Osteoblast (primary cell): ENCODE measurements around the gene PLCD3. TPM values are rescaled to one million over a fixed set of nuclear protein-coding genes. Genes with fewer than 3 reads are reported as not detected.
A peak's percentile ranks its signal among the peaks of the same experiment; 100 is the strongest.

ENCODE experiments used
- DNase-seq: peaks from one replicate; pipeline ENCODE4 v3.0.0; 2011; ENCODE audit warnings: low spot score, mixed read lengths; ENCODE audit not compliant: insufficient read length; ENCODE audit errors: missing footprints
- H2AFZ ChIP-seq: 2 replicates; pipeline ENCODE4 v1.6.0; 2011; ENCODE audit warnings: mild to moderate bottlenecking, low read length
- H3K27ac ChIP-seq: 2 replicates; pipeline ENCODE4 v1.5.1; 2011; ENCODE audit warnings: mild to moderate bottlenecking, low read depth, low read length, moderate library complexity
- H3K27me3 ChIP-seq: 2 replicates; pipeline ENCODE4 v1.6.0; 2012; ENCODE audit warnings: mild to moderate bottlenecking, control low read depth, inconsistent platforms, low read length, moderate library complexity; ENCODE audit not compliant: insufficient read depth
- H3K36me3 ChIP-seq: 2 replicates; pipeline ENCODE4 v1.5.1; 2011; ENCODE audit warnings: mild to moderate bottlenecking, low read length, control low read depth, moderate library complexity; ENCODE audit not compliant: insufficient read depth
- H3K4me1 ChIP-seq: 2 replicates; pipeline ENCODE4 v1.5.1; 2011; ENCODE audit warnings: mild to moderate bottlenecking, low read length, control low read depth, moderate library complexity; ENCODE audit not compliant: insufficient read depth
- H3K4me2 ChIP-seq: 2 replicates; pipeline ENCODE4 v1.6.0; 2011; ENCODE audit warnings: mild to moderate bottlenecking, low read length; ENCODE audit not compliant: insufficient read depth
- H3K4me3 ChIP-seq: fragments of 200-600 bp; sonication (generic); 3 replicates; pipeline ENCODE4 v1.5.1; 2012; ENCODE audit warnings: mild to moderate bottlenecking, low read length, inconsistent platforms; ENCODE audit not compliant: insufficient read depth
- H3K79me2 ChIP-seq: 2 replicates; pipeline ENCODE4 v1.6.0; 2012; ENCODE audit warnings: mild to moderate bottlenecking, low read length, control low read depth, inconsistent platforms; ENCODE audit not compliant: insufficient read depth
- H3K9me3 ChIP-seq: 2 replicates; pipeline ENCODE4 v1.5.1; 2011; ENCODE audit warnings: low read depth, low read length, control low read depth
- H4K20me1 ChIP-seq: 2 replicates; pipeline ENCODE4 v1.6.0; 2012; ENCODE audit warnings: mild to moderate bottlenecking, low read length, control low read depth; ENCODE audit not compliant: insufficient read depth
- CTCF ChIP-seq: IDR thresholded peaks from 2 replicates; pipeline ENCODE4 v1.5.1; 2011; ENCODE audit warnings: mild to moderate bottlenecking, low read depth, low read length, moderate library complexity; ENCODE audit errors: extremely low read depth
- total RNA-seq: library from RNA; depleted of rRNA; stranded (reverse); fragments of >200 nt; gene quantifications from 2 replicates; pipeline ENCODE4 v1.2.3, GENCODE V29; 2012

Gene PLCD3
- total RNA-seq, 1 donor, result 31.5 TPM

GRCh38 chr17:45112559-45113423 lies 19.5 kb downstream of the PLCD3 start:
- peak; percentile 67 for DNase-seq
- Histone ChIP-seq H3K36me3 (peaks cover 8% of the 10 kb centered on the region), H3K4me3 (no peak overlapping the region), H3K27ac (no peak overlapping the region), H3K79me2 (no peaks in the 10 kb centered on the region), H3K27me3 (no peaks in the 10 kb centered on the region), H3K4me1 (no peaks in the 10 kb centered on the region), H3K9me3 (no peaks in the 10 kb centered on the region), H3K4me2 (no peak overlapping the region), H2AFZ (no peak overlapping the region), H4K20me1 (peaks cover 5% of the 10 kb centered on the region)
- no peak for TF ChIP-seq CTCF

GRCh38 chr17:45111850-45112249 lies 20.5 kb downstream of the PLCD3 start:
- Histone ChIP-seq H3K36me3 (peaks cover 17% of the 10 kb centered on the region), H3K27ac (no peak overlapping the region), H3K79me2 (no peaks in the 10 kb centered on the region), H3K4me2 (no peak overlapping the region), H3K27me3 (no peaks in the 10 kb centered on the region), H4K20me1 (peaks cover 11% of the 10 kb centered on the region), H3K4me1 (no peaks in the 10 kb centered on the region), H3K9me3 (no peaks in the 10 kb centered on the region), H3K4me3 (no peak overlapping the region), H2AFZ (no peak overlapping the region)
- no peak for DNase-seq
- no peak for TF ChIP-seq CTCF

GRCh38 chr17:45110676-45111611 lies 21.4 kb downstream of the PLCD3 start:
- TF ChIP-seq CTCF, result no peak
- no peak overlapping the region for H2AFZ ChIP-seq
- H4K20me1 ChIP-seq, result peaks cover 11% of the 10 kb centered on the region
- no peak overlapping the region for H3K27ac ChIP-seq
- H3K36me3 ChIP-seq, result peaks cover 26% of the 10 kb centered on the region
- no peak overlapping the region for H3K4me2 ChIP-seq
- H3K9me3 ChIP-seq, result no peaks in the 10 kb centered on the region
- no peaks in the 10 kb centered on the region for H3K4me1 ChIP-seq
- peak; percentile 91 for DNase-seq
- H3K79me2 ChIP-seq, result peaks cover 6% of the 10 kb centered on the region
- no peak overlapping the region for H3K4me3 ChIP-seq
- H3K27me3 ChIP-seq, result no peaks in the 10 kb centered on the region
